Measurements from ENCODE around the gene STK11IP.
"Not testable (repeated sequence)": the region's sequence is repeated elsewhere in the genome, so short reads cannot be mapped to it uniquely, and the experiment has no call there.

STK11IP gene

DNA sequence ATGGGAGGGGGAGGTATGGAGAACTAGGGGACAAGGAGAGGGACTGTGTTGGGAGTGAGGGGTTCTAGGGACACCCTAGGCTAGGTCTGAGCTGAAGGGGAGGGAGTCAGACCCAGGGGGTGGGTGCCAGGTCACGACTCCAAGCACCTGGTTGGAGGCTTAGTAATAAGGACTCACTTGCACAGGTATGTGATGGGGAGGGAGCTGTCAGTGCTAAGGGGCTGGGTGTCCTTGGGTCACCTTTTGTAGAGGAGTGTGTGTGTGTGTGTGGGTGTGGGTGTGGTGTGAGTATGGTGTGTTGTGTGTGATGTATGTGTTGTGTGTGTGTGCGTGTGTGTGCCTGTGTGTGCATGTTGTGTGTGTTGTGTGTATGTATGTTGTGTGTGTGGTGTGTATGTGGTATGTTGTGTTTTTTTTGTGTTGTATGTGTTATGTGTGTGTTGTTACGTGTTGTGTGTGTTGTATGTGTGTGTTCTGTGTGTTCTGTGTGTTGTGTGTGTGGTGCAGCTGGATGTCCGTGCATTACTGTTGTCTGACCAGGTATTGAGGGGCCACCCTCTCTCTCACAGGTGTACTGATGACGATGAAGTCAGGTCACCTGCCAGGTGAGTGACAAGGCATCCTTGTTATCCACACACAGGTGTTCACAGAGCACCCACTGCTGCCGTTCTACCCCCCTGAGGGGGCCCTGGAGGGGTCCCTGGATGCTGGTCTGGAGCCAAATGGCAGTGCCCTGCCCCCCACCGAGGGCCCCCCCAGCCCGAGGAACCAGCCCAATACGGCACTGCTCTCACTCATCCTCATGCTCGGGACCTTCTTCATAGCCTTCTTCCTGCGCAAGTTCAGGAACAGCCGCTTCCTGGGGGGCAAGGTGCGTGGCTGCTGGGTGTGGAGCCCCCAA lies 39.5 kb downstream of the STK11IP start:
- no peak for DNase-seq

DNA sequence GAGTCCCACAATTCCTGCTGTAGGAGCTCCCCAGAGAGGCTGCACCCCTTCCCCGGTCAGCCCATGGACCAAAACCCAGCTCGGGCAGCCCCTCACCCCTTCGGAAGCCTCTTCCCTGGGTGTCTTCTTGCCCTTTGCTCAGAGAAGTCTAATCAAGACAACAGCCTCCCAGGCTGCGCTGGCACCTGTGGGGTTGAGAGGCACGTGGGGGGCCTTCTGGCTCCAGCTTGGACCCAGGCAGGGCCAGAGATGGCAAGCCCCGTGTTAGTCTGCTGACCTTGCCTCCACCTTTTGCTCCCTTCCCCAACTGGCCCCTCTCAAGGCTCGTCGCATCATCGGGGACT lies 40.2 kb downstream of the STK11IP start:
- no peak for DNase-seq

- DNase-seq: no peak
Observed at GRCh38 chr2:219638217-219638947, 40.7 kb downstream of the STK11IP start.

DNA sequence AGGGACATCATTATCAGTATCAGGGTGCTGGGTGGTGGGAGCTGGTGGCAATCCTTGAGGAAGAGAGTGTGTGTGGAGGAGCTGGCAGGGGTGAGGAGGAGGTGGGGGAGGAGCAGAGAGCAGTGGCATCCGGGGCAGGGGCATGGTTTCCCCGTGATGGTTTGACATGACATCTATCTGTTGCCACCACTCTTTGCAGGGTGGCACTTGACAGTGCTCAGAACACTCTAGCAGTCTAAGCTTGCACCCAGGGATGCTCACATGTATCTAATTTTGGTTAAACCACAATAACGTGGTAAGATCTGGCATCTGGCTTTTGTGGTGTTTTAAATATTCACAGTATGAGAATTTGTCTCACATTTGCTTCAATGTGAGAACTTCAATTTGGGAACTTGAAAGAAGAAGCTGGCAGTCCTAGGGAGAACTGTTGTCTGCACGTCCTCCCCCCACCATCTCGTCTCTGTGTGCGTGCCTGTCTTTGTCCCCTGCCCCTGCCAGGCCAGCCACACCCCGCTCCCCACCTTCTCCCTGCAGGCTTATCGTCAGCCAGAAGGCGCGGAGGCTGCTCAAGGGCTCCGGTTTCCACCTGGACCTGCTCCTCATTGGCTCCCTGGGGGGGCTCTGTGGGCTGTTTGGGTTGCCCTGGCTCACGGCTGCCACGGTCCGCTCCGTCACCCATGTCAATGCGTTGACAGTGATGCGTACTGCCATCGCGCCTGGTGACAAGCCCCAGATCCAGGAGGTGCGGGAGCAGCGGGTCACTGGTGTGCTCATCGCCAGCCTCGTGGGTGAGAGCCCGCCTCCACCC lies 41.5 kb downstream of the STK11IP start:
- no peak for DNase-seq

DNA sequence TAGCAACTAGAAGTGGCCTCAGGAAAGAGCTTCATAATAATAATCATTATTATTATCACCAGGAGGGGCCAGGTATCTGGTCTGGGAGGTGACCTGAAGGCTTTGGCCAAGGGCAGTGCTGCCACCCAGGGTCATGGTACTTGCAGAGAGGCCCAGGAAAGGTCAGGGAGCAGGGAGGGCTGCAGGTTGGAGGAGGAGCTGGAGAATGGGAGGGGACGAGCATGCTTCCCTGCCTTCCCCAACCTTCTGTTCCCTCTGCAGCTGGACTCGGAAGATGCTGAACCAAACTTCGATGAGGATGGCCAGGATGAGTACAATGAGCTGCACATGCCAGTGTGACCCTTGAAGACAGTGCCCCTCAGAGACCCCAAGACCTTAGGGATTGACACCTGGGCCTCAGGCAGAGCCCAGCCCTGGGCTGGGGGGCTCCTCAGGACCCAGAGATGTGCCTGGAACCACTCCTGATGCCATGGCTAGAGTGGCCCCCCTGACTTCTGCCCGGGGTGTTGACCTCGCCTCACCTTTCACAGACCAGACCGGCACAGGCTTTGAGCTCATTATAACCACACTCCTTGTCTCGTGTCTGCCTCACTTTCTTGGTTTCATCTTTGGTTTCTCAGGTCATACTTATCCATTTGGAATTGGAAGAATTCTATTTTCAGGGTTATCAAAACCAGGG lies 43.9 kb downstream of the STK11IP start:
- DNase-seq: no peak

GRCh38 chr2:219642069-219642454 lies 44.4 kb downstream of the STK11IP start:
- DNase-seq: no peak

GRCh38 chr2:219642465-219643083 lies 44.9 kb downstream of the STK11IP start:
- peak; percentile 20 for DNase-seq

DNA sequence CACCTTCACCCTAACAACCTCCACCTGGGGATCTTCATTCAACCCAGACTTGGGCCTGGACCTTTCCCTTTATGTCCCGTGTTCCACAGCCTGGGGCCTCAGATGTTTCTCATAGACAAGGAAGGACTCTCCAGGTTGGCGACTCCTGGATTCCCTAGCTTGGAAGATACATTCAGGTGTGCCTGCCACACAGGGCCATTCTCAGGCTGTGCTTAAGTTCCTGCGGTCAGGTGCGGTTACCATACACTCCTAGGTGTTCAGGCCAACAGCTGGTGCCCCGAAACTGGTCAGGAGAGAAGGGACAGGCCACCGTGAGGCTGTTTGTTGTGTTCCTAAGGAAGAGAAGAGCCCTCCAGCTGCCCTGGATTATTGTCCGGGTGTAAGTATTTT lies 45.4 kb downstream of the STK11IP start:
- DNase-seq: no peak

GRCh38 chr2:219643788-219644398 lies 46.2 kb downstream of the STK11IP start:
- DNase-seq: no peak

DNA sequence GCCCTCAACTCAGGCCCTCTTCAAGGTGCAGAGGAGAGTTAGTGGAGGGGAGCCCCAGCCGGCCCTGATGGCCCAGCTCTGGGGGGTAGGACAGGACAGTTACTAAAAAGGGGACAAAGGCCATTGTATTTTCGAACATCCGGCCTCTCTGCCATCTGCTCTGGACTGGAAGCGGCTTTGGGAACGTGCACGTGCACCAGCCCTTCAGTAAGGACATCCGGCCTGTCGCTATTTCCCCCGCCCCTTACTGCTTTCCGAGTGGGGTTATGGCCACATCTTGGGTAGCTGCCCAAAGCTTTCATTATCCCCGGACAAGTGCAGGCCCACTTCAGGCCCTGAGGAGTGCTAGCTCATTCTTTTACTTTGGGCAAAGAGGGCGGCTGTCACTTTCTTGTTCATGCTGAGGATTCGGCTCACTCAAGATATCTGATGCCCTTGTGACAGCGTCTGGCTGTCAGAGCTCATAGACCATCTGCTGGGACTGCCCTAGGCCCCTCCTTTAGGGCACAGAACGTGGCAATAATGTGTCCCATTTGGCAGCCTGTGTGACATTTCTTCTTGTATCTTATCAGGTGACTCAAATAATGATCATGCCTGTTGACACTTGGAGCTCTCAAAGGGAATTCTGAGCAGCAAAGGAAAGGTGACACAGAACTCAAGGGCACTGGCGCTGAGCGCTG lies 47.3 kb downstream of the STK11IP start:
- DNase-seq: no peak

GRCh38 chr2:219645631-219646527 lies 48.2 kb downstream of the STK11IP start:
- DNase-seq: no peak

- DNase-seq: no peak
Observed at GRCh38 chr2:219648176-219648575, 50.5 kb downstream of the STK11IP start.

DNA sequence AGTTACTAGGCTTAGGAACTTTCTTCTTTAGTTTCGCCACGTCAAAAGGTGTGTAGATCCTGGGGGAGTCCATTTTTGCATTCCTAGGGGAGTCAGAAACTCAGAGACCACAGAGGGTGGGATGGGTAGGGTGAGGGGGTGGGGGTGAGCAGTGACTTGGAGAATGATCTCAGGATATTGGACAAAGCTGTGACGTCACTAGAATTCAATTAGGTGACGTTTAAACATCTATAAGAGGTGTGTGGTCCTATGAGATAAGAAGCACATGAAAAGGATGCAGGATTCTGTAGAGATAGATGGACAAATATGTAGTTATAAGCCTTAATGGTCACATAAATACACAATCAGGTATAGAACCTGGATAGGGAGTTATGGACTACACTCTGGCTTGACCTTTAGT lies 51.3 kb downstream of the STK11IP start:
- DNase-seq: no peak

GRCh38 chr2:219650426-219651248 lies 53.0 kb downstream of the STK11IP start:
- no peak for DNase-seq

DNA sequence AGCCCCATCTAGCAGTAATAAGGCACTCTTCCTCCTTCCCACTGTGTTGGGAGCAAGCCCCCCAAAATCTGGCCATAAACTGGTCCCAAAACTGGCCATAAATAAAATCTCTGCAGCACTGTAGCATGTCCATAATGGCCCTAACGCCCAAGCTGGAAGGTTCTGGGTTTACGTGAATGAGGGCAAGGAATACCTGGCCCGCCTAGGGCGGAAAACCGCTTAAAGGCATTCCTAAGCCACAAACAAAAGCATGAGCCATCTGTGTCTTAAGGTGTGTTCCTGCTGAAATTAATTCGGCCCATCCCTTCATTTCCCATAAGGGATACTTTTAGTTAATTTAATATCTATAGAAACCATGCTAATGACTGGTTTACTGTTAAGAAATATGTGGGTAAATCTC lies 54.0 kb downstream of the STK11IP start:
- not testable (repeated sequence) for DNase-seq

DNA sequence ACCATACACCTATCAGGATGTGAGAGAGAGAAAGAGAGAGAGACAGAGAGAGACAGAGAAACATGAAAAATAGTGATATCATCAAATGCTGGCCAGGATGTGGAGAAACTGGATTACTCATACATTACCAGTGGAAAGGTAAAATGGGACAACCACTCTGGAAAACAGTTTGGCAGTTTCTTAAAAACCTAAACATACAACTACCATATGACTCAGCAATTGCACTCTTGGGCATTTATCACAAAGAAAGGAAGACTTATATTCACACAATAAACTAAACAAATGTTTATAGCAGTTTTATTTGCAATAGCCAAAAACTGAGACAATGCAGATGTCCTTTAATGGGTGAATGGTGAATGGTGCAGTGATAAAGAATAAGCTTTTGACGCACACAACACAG lies 58.9 kb downstream of the STK11IP start:
- no peak for DNase-seq

- no peak for DNase-seq
Observed at GRCh38 chr2:219658196-219658846, 60.7 kb downstream of the STK11IP start.

- DNase-seq: no peak
Observed at GRCh38 chr2:219658874-219659273, 61.2 kb downstream of the STK11IP start.

Data from NCI-H187 treated with DMSO at 0.1 percent for 48 hours (cell line).